ENCODE results near the gene VSTM1.

VSTM1 gene

GRCh38 chr19:54009440-54009839 is 54.3 kb downstream of the VSTM1 start:
- no peak for DNase-seq

GRCh38 chr19:54002495-54003315 is 61.0 kb downstream of the VSTM1 start:
- DNase-seq = no peak

GRCh38 chr19:54001496-54001895 is 62.2 kb downstream of the VSTM1 start:
- DNase-seq = no peak

- DNase-seq = no peak
Measured at GRCh38 chr19:53999694-54000093, 64.0 kb downstream of the VSTM1 start.

- no peak for DNase-seq
Measured at GRCh38 chr19:53998223-53998622, 65.5 kb downstream of the VSTM1 start.

- no peak for DNase-seq
Measured at GRCh38 chr19:53994811-53995210, 68.9 kb downstream of the VSTM1 start.

GRCh38 chr19:53993448-53993847 is 70.2 kb downstream of the VSTM1 start:
- no peak for DNase-seq

- no peak for DNase-seq
Measured at GRCh38 chr19:53992815-53993214, 70.9 kb downstream of the VSTM1 start.

- no peak for DNase-seq
Measured at GRCh38 chr19:53992211-53992610, 71.5 kb downstream of the VSTM1 start.

- peak; percentile 80 for DNase-seq
Measured at GRCh38 chr19:53991224-53992113, 72.2 kb downstream of the VSTM1 start, which contains the start of gene CACNG6. Gene CACNG6, plus strand, starts transcription at chr19:53991637. Its CDS starts 1,241 bp downstream, at chr19:53992878.

Measured in eye (tissue), 1 donor.